Epithelial cell of proximal tubule (primary cell): ENCODE data around the gene CENPL. TPM values are rescaled to one million over a fixed set of nuclear protein-coding genes. Genes with fewer than 3 reads are reported as not detected.

Source experiments
- DNase-seq: peaks from one replicate; pipeline ENCODE4 v3.0.0-alpha.2; 2011; ENCODE audit warnings: low read depth
- H3K4me3 ChIP-seq: 2 replicates; pipeline ENCODE4 v1.5.1; 2011; ENCODE audit warnings: low read depth, mild to moderate bottlenecking, low read length
- CTCF ChIP-seq: conservative IDR thresholded peaks from 2 replicates; pipeline ENCODE4 v1.5.1; 2012; ENCODE audit warnings: low read depth, mild to moderate bottlenecking, low read length
- total RNA-seq: library from RNA; depleted of rRNA; stranded (reverse); fragments of >200 nt; gene quantifications from 2 replicates; pipeline ENCODE4 v1.2.3, GENCODE V29; 2015

Gene CENPL
- total RNA-seq, 1 donor from 2014 or later = 11.8 TPM

DNA sequence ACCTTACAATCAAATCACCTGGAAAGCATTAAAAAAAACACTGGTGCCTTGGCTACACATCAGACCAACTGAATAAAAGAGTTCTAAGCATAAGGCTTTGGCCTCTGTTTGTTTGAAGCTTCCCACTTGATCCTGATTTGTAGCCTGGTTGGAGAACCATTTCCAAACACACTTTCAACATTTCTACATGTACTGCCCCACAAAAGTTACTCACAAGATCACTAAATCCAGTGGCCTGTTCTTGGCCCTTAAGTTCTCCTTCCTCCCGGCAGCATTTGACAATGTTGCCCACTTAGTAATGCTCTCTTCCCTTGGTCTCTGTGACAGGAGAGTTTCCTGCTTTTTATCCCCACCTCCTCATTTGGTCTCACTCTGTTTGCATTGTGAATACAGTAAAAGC lies 31.3 kb upstream of the CENPL start:
- no peak for TF ChIP-seq CTCF
- no peak overlapping the region for H3K4me3 ChIP-seq
- DNase-seq = no peak

- no peak for DNase-seq
- no peak for TF ChIP-seq CTCF
- no peak overlapping the region for H3K4me3 ChIP-seq
These were observed 28.4 kb upstream of the CENPL start for GRCh38 chr1:173853074-173853473.

DNA sequence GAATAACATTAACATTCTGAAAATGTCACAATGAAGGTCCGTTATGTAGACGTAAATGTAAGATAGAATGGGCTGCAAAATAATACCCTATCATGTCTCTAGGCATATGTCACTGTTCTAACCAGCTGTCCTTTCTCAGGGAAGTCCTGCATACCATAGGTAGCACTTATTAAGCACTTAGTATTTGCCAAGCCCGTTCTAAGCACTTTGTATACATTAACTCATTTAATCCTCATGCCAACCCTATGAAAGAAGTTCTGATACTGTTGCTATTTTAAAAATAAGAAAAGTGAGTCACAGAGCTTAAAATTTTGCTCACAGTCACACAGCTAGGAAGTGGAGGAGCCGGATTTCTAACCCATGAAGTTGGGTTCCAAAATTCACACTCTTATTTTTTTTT lies 27.4 kb upstream of the CENPL start:
- no peak for DNase-seq
- H3K4me3 ChIP-seq = no peak overlapping the region
- no peak for TF ChIP-seq CTCF

- no peak for DNase-seq
- no peak overlapping the region for H3K4me3 ChIP-seq
- TF ChIP-seq CTCF = no peak
These were observed 8.1 kb upstream of the CENPL start for GRCh38 chr1:173832748-173833147.

- DNase-seq = no peak
- TF ChIP-seq CTCF = no peak
- H3K4me3 ChIP-seq = no peak overlapping the region
These were observed 2.9 kb upstream of the CENPL start for GRCh38 chr1:173827611-173828010.

DNA sequence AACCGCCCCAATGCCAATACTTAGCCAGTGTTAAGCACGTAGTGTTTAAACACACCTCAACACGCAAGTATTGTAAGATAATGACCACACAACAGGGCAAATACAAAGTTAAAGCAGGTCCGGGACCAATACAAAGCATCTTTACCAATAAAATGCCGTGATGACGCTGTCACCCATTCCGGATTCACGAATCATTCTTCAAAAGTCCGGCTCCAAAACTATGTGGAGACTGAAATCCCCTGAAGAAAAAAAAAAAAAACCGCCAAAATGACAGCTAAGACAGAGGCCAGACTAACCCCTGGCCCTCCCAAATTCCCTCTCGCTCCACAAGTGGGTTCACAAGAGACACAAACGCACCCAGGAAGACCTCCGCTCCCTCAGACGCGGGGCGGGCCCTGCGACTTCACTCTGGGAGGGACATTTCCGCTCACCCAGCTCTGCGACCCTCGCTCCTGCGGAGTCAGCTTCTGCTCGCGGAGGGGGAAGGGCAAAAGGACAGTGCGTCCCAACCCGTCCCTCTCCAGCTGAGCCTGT lies 835 bp downstream of the CENPL start:
- peak; percentile 18 for DNase-seq
- peak overlapping the region; percentile 96 for H3K4me3 ChIP-seq
- TF ChIP-seq CTCF = no peak

DNA sequence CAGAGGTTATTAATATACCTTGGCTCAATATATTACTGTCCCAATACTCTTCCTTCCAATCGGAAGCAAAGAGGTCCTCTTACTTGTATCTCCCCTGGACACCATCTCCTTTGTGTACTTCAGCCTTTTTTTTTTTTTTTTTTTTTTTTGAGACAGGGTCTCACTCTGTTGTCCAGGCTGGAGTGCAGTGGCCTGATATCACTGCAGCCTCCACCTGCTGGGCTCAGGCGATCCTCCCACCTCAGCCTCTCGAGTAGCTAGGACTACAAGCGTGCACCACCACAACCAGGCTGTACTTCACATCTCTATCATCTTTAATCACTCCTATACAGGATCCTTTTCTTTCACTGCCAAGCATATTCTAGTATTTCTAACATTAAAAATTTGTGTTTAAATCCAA lies 3.0 kb downstream of the CENPL start:
- DNase-seq = no peak
- H3K4me3 ChIP-seq = no peak overlapping the region
- TF ChIP-seq CTCF = no peak
